Measurements from ENCODE around the gene CIAO3.

CIAO3 gene

GRCh38 chr16:740764-741505, at the start of gene CIAO3:
TSS of gene CIAO3 (minus strand) at chr16:740997. CDS start at chr16:740985, 12 bp downstream.
- DNase-seq, result peak; percentile 94 to 97
- TF ChIP-seq GATA1 (IDR thresholded peaks at IDR 0.05; ENCODE audit: low read depth, low read length) (no peak), POLR2A (IDR thresholded peaks at IDR 0.05; ENCODE audit: low read length) (peak; percentile 65)

- TF ChIP-seq GATA1 (IDR thresholded peaks at IDR 0.05; ENCODE audit: low read depth, low read length), result no peak
- TF ChIP-seq POLR2A (IDR thresholded peaks at IDR 0.05; ENCODE audit: low read length), result no peak
- DNase-seq, result no peak
Observed at GRCh38 chr16:790086-790485, 49.3 kb upstream of the CIAO3 start.

GRCh38 chr16:789191-789850, 48.5 kb upstream of the CIAO3 start:
- TF ChIP-seq GATA1 (IDR thresholded peaks at IDR 0.05; ENCODE audit: low read depth, low read length) (no peak), POLR2A (IDR thresholded peaks at IDR 0.05; ENCODE audit: low read length) (no peak)
- DNase-seq, result no peak

- TF ChIP-seq POLR2A (IDR thresholded peaks at IDR 0.05; ENCODE audit: low read length), result peak; percentile 39
- TF ChIP-seq GATA1 (IDR thresholded peaks at IDR 0.05; ENCODE audit: low read depth, low read length), result no peak
- peak; percentile 96 to 98 for DNase-seq
Observed at GRCh38 chr16:788399-789126, 47.8 kb upstream of the CIAO3 start, which contains the start of gene CHTF18. TSS of gene CHTF18 (plus strand) at chr16:788620. CDS start at chr16:788685, 65 bp downstream.

DNA sequence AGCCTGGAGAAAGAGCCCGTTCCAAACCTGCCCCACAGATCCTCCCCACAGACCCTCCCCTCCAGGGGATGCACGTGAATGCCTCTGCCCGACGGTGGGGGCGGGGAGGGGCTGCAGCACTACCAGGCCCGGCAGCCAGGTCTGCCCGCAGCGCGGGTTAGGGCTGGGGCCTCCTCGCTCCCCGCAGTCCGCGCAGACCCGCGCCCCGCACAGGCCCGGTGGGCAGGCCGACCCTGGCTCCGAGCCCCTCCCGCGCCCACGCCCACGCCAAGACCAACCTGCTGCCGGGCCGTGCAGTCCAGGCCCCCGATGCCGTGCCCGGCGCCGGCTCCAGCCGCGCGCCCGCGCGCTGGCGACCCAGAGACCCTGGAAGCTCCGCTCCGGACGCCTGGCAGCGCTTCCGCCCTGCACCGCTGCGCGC, 47.2 kb upstream of the CIAO3 start, which contains the start of gene RPUSD1:
Gene RPUSD1, minus strand, starts transcription at position 404 of the 421 bp plus-strand sequence. CDS start 644 bp downstream, outside the sequence.
- TF ChIP-seq GATA1 (IDR thresholded peaks at IDR 0.05; ENCODE audit: low read depth, low read length) (no peak), POLR2A (IDR thresholded peaks at IDR 0.05; ENCODE audit: low read length) (no peak)
- peak in 1 of 2 experiments; percentile 72 for DNase-seq

- no peak for DNase-seq
- TF ChIP-seq GATA1 (IDR thresholded peaks at IDR 0.05; ENCODE audit: low read depth, low read length) (no peak), POLR2A (IDR thresholded peaks at IDR 0.05; ENCODE audit: low read length) (no peak)
Observed at GRCh38 chr16:787321-787966, 46.6 kb upstream of the CIAO3 start.

DNA sequence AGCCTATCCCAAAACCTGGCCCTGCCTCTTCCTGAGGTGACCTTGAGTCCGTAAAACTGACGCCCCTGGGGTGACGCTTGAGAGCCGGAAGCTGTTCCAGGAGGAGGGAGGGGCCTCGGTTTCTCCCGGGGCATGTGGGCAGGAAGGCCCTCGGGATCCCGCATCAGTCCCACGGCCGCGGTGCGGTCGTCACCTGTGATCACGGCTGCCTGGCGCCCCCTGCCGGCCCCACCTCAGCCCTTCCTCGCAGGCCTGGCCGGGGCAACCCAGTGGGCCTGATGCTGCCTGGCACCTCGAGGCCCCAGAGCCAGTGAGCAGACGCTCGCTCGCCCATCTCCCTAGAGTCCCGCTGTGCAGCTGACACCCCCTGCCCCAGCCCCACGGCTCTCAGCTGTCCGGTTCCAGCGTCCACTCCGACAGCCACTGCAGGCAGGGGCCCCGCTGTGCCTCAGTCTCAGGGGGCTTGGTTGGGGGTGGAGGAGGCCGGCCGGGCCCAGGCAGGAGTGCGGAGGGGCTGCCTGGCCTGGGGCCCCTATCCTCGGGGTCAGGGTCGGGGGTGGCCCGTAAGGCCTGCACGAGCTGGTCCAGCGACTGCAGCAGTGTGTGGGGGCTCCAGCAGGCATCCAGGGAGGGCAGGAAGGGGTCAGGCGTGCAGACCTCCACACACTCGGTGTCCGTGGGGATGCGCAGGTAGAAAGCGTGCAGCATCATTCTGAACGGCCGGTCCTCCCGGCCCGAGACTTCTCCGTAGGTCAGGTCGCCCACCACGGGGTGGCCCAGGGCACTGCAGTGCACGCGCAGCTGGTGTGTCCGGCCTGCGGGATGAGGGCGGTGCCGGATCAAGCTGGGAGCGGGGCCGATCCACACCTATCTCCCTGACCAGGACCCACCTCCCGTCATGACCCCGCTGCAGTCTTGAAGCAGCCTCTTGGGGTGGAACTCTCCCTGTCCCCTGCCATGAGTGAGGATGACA, 45.1 kb upstream of the CIAO3 start:
- DNase-seq, result peak; percentile 73 to 84
- TF ChIP-seq POLR2A (IDR thresholded peaks at IDR 0.05; ENCODE audit: low read length), result no peak
- TF ChIP-seq GATA1 (IDR thresholded peaks at IDR 0.05; ENCODE audit: low read depth, low read length), result no peak

DNA sequence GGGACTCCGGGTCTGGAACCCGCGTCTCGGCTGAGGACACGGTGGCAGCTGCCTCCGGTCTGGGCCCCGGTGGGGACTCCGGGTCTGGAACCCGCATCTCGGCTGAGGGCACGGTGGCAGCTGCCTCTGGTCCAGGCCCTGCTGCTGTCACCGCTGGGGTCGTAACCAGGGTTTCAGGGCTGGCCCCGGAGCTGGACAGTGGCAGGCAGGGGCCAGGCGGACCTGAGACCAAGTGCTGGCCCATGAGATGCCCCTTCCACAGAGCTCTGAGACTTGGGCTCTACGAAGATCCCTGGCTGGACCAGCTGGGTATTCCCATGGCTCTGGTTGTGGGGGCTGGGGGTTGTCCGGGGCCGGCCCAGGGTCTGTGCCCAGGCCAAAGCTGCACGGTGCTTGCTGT, 43.6 kb upstream of the CIAO3 start:
- TF ChIP-seq POLR2A (IDR thresholded peaks at IDR 0.05; ENCODE audit: low read length) (no peak), GATA1 (IDR thresholded peaks at IDR 0.05; ENCODE audit: low read depth, low read length) (no peak)
- no peak for DNase-seq

- TF ChIP-seq POLR2A (IDR thresholded peaks at IDR 0.05; ENCODE audit: low read length), result no peak
- no peak for TF ChIP-seq GATA1 (IDR thresholded peaks at IDR 0.05; ENCODE audit: low read depth, low read length)
- peak; percentile 56 to 75 for DNase-seq
Observed at GRCh38 chr16:783404-784161, 42.8 kb upstream of the CIAO3 start.

DNA sequence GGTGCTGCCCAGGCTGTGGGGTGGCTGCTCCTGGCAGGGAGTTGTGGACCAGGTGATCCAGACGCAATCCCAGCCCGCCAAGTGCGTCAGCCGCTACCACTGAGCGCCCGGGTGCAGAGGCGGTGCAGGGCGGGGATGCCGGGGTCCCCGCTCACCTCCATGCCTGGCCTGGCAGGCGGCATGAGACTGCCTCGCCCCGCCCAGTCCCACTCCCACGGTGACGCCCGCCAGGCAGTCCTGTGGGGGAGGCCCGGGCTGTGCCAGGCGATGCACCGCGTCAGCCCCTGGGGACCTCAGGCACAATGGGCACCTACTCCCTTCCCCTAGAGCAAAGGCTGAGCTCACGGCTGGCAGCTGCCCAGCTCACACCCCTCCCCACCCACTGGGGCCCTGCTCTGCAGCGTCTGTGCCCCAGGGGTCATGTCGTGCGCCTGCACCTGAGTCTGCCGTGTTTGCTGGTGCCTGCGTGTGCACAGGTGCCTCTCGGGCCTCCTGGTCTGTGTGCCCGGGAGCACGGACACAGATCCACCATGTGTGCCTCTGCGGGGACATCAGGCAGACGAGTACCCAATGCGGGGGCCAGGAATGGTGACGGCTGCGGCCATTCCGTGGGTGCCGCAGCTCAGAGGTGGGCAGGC, 42.1 kb upstream of the CIAO3 start:
- DNase-seq, result no peak

DNA sequence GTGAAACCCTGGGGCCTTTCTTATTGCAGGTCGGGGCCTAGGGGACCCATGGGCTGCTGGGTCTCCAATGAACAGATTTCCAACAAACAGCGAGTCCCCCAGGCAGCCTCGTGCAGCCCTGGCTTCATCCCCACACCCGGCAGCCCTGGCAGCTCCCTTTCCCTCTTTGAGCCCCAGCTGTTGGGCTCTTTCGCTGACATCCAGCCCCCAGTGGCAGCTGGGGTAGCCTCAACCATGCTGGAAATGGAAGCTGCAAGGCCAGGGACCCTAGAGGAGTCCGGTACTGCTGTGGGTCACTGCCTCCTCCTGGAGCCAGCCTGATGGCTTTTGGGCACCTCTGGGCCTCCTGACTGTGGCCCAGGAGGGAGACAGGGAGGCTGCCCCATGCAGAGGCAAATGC, 41.5 kb upstream of the CIAO3 start:
- TF ChIP-seq GATA1 (IDR thresholded peaks at IDR 0.05; ENCODE audit: low read depth, low read length) (no peak), POLR2A (IDR thresholded peaks at IDR 0.05; ENCODE audit: low read length) (no peak)
- no peak for DNase-seq

More for the DNA sequence above, 42.1 kb upstream of the CIAO3 start:
- TF ChIP-seq POLR2A (IDR thresholded peaks at IDR 0.05; ENCODE audit: low read length), result no peak
- no peak for TF ChIP-seq GATA1 (IDR thresholded peaks at IDR 0.05; ENCODE audit: low read depth, low read length)
